HEK293 (cell line): Measurements from ENCODE around the gene PDLIM4.

Source experiments
- CTCF ChIA-PET: fragments of 350-600 bp; formaldehyde crosslinking; extraction: SDS; loops from one replicate; lab custom pipeline; 2021; ENCODE audit warnings: antibody characterized with exemption; lab: Yijun Ruan, JAX
- POLR2A ChIA-PET: fragments of 300-600 bp; formaldehyde crosslinking; extraction: SDS; loops from one replicate; lab custom pipeline; 2020; ENCODE audit warnings: antibody characterized with exemption, inconsistent platforms; lab: Yijun Ruan, JAX
- H3K27ac ChIP-seq: fragments of 200-500 bp; sonication (Bioruptor generic); 2 replicates; pipeline ENCODE4 v1.5.1; 2014; ENCODE audit warnings: low read depth, low read length, control low read depth, inconsistent platforms; ENCODE audit errors: extremely low read depth
- H3K36me3 ChIP-seq, 2 experiments: fragments of 200-500 bp in 1 of 2; sonication (Bioruptor generic) in 1 of 2; 1 replicate in 1 of 2; 2 replicates in 1 of 2; pipeline ENCODE4 v1.5.1; 2014 to 2017; ENCODE audit warnings: inconsistent platforms in 2 of 2, low read length in 2 of 2; ENCODE audit not compliant: control insufficient read depth in 2 of 2, insufficient read depth in 1 of 2
- H3K4me1 ChIP-seq: fragments of 200-500 bp; sonication (Bioruptor generic); 2 replicates; pipeline ENCODE4 v1.5.1; 2014; ENCODE audit warnings: mild to moderate bottlenecking, low read length, inconsistent platforms; ENCODE audit not compliant: control insufficient read depth, insufficient read depth
- H3K4me3 ChIP-seq: 2 replicates; pipeline ENCODE4 v1.5.1; 2011; ENCODE audit warnings: low read depth, mild to moderate bottlenecking, control low read depth, low read length, moderate library complexity
- H3K9me3 ChIP-seq: fragments of 200-500 bp; sonication (Bioruptor generic); 2 replicates; pipeline ENCODE4 v1.5.1; 2014; ENCODE audit warnings: low read depth, low read length, inconsistent platforms; ENCODE audit not compliant: control insufficient read depth, insufficient read depth
- ELK4 ChIP-seq: IDR thresholded peaks from 2 replicates; pipeline ENCODE4 v1.6.1; 2011; ENCODE audit warnings: mild to moderate bottlenecking, low read depth, low read length, borderline replicate concordance
- IKZF3 ChIP-seq: fragments of 450-650 bp; IDR thresholded peaks from 2 replicates; pipeline ENCODE4 v1.5.0; 2018; ENCODE audit warnings: missing biosample characterization, mild to moderate bottlenecking, missing genetic modification characterization, moderate library complexity
- INSM2 ChIP-seq: fragments of 450-650 bp; formaldehyde crosslinking; IDR thresholded peaks from 2 replicates; pipeline ENCODE4 v1.5.1; 2016; ENCODE audit warnings: missing biosample characterization, missing genetic modification characterization
- KLF10 ChIP-seq: fragments of 450-650 bp; IDR thresholded peaks from 2 replicates; pipeline ENCODE4 v1.5.1; 2018; ENCODE audit warnings: missing biosample characterization, mild to moderate bottlenecking, missing genetic modification characterization
- KLF9 ChIP-seq: fragments of 450-650 bp; formaldehyde crosslinking; IDR thresholded peaks from 2 replicates; pipeline ENCODE4 v1.5.1; 2016; ENCODE audit warnings: missing biosample characterization, missing genetic modification characterization, low read depth
- SETDB1 ChIP-seq: IDR thresholded peaks from one replicate; pipeline ENCODE4 v1.6.1; 2017; ENCODE audit warnings: mild to moderate bottlenecking, low read length, moderate library complexity, mixed read lengths; ENCODE audit not compliant: insufficient read length
- SP3 ChIP-seq: fragments of 450-650 bp; formaldehyde crosslinking; IDR thresholded peaks from 2 replicates; pipeline ENCODE4 v1.5.1; 2016; ENCODE audit warnings: missing biosample characterization, missing genetic modification characterization
- ZBTB10 ChIP-seq: fragments of 450-650 bp; formaldehyde crosslinking; IDR thresholded peaks from 2 replicates; pipeline ENCODE4 v1.5.1; 2016; ENCODE audit warnings: missing biosample characterization, missing genetic modification characterization
- ZBTB20 ChIP-seq: fragments of 450-650 bp; formaldehyde crosslinking; IDR thresholded peaks from 2 replicates; pipeline ENCODE4 v1.5.1; 2016; ENCODE audit warnings: missing biosample characterization, missing genetic modification characterization
- ZBTB44 ChIP-seq: fragments of 450-650 bp; IDR thresholded peaks from 2 replicates; pipeline ENCODE4 v1.5.1; 2018; ENCODE audit warnings: missing biosample characterization, mild to moderate bottlenecking, missing genetic modification characterization
- ZBTB8A ChIP-seq: fragments of 450-650 bp; formaldehyde crosslinking; IDR thresholded peaks from 2 replicates; pipeline ENCODE4 v1.5.1; 2016; ENCODE audit warnings: missing biosample characterization, missing genetic modification characterization
- ZFP37 ChIP-seq: fragments of 450-650 bp; formaldehyde crosslinking; IDR thresholded peaks from 2 replicates; pipeline ENCODE4 v1.5.1; 2016; ENCODE audit warnings: missing biosample characterization, missing genetic modification characterization
- ZNF174 ChIP-seq: fragments of 450-650 bp; formaldehyde crosslinking; IDR thresholded peaks from 2 replicates; pipeline ENCODE4 v1.5.0; 2017; ENCODE audit warnings: missing biosample characterization, mild to moderate bottlenecking, missing genetic modification characterization
- ZNF202 ChIP-seq: fragments of 450-650 bp; formaldehyde crosslinking; IDR thresholded peaks from 2 replicates; pipeline ENCODE4 v1.5.1; 2016; ENCODE audit warnings: missing biosample characterization, missing genetic modification characterization, borderline replicate concordance
- ZNF223 ChIP-seq: fragments of 450-650 bp; formaldehyde crosslinking; IDR thresholded peaks from 2 replicates; pipeline ENCODE4 v1.5.1; 2016; ENCODE audit warnings: missing biosample characterization, missing genetic modification characterization
- ZNF26 ChIP-seq: fragments of 450-650 bp; formaldehyde crosslinking; IDR thresholded peaks from 2 replicates; pipeline ENCODE4 v1.5.1; 2016; ENCODE audit warnings: missing biosample characterization, missing genetic modification characterization
- ZNF324 ChIP-seq: fragments of 450-650 bp; formaldehyde crosslinking; IDR thresholded peaks from 2 replicates; pipeline ENCODE4 v1.5.1; 2016; ENCODE audit warnings: missing biosample characterization, missing genetic modification characterization
- ZNF335 ChIP-seq: fragments of 450-650 bp; formaldehyde crosslinking; conservative IDR thresholded peaks from 2 replicates; pipeline ENCODE4 v1.5.1; 2016; ENCODE audit warnings: missing biosample characterization, missing genetic modification characterization
- ZNF341 ChIP-seq: fragments of 450-650 bp; formaldehyde crosslinking; IDR thresholded peaks from 2 replicates; pipeline ENCODE4; 2016; ENCODE audit warnings: low read depth, missing biosample characterization, missing genetic modification characterization
- ZNF416 ChIP-seq: fragments of 450-650 bp; formaldehyde crosslinking; IDR thresholded peaks from 2 replicates; pipeline ENCODE4 v1.5.1; 2016; ENCODE audit warnings: missing biosample characterization, missing genetic modification characterization
- ZNF514 ChIP-seq: fragments of 450-650 bp; formaldehyde crosslinking; IDR thresholded peaks from 2 replicates; pipeline ENCODE4 v1.5.1; 2016; ENCODE audit warnings: missing biosample characterization, missing genetic modification characterization
- ZNF600 ChIP-seq: fragments of 450-650 bp; formaldehyde crosslinking; IDR thresholded peaks from 2 replicates; pipeline ENCODE4 v1.5.1; 2016; ENCODE audit warnings: missing biosample characterization, missing genetic modification characterization
- ZNF621 ChIP-seq: fragments of 450-650 bp; formaldehyde crosslinking; IDR thresholded peaks from 2 replicates; pipeline ENCODE4 v1.5.1; 2017; ENCODE audit warnings: missing biosample characterization, missing genetic modification characterization
- ZNF660 ChIP-seq: fragments of 450-650 bp; IDR thresholded peaks from 2 replicates; pipeline ENCODE4 v1.5.1; 2018; ENCODE audit warnings: missing biosample characterization, mild to moderate bottlenecking, missing genetic modification characterization

The PDLIM4 gene

GRCh38 chr5:132227235-132227484 is 30.3 kb upstream of the PDLIM4 start:
- H3K9me3 ChIP-seq = no peaks in the 10 kb centered on the region
- TF ChIP-seq ZNF202 (no peak), SETDB1 (no peak), ZNF621 (tag by site-specific recombination) (no peak), ZBTB20 (tag by site-specific recombination) (no peak), ZNF514 (tag by site-specific recombination) (no peak), ZNF223 (no peak), KLF9 (no peak), ZNF26 (tag by site-specific recombination) (no peak), ELK4 (no peak), KLF10 (tag by site-specific recombination) (no peak), ZNF600 (tag by site-specific recombination) (no peak), ZBTB10 (tag by site-specific recombination) (no peak), ZBTB8A (tag by site-specific recombination) (no peak), ZNF174 (no peak), IKZF3 (tag by site-specific recombination) (peak; percentile 67; the same call in 1 of the 2 replicates), ZNF324 (tag by site-specific recombination) (no peak), ZNF660 (tag by site-specific recombination) (no peak), ZBTB44 (tag by site-specific recombination) (no peak), ZNF335 (tag by site-specific recombination) (peak; percentile 67), SP3 (tag by site-specific recombination) (no peak), ZNF341 (tag by site-specific recombination) (peak; percentile 90), ZFP37 (tag by site-specific recombination) (no peak), ZNF416 (tag by site-specific recombination) (no peak), INSM2 (tag by site-specific recombination) (no peak)
- peak overlapping the region; percentile 58 for H3K4me3 ChIP-seq
- POLR2A ChIA-PET = interaction anchor here (0.6 to 4.2 kb wide), 9 partner anchors 11 to 263 kb away, joined by 3 to 30 read pairs (median 5); partner anchors contain the start of genes IRF1 and SLC22A4
- no peaks in the 10 kb centered on the region for H3K36me3 ChIP-seq
- peaks cover 4% of the 10 kb centered on the region for H3K4me1 ChIP-seq
- H3K27ac ChIP-seq = no peak overlapping the region; the same call in 1 of the 2 replicates
- CTCF ChIA-PET = interaction anchor here (1.0 to 2.9 kb wide), 7 partner anchors 10 to 184 kb away, joined by 3 to 25 read pairs (median 6); no protein-coding TSS in a partner anchor
